Parathyroid adenoma (tissue), 2 donors: ENCODE data around the gene IL3.

Experiments used
- H2AFZ ChIP-seq: fragments of 300-600 bp; sonication (generic); one replicate; pipeline ENCODE4 v1.7.0; 2017; ENCODE audit warnings: antibody characterized with exemption, mild to moderate bottlenecking
- H3K27ac ChIP-seq: fragments of 300-600 bp; sonication (generic); one replicate; pipeline ENCODE4 v1.7.0; 2017
- H3K27me3 ChIP-seq: fragments of 300-600 bp; sonication (generic); one replicate; pipeline ENCODE4 v1.7.0; 2017; ENCODE audit warnings: low read length; ENCODE audit not compliant: control insufficient read depth, insufficient read depth
- H3K36me3 ChIP-seq: fragments of 300-600 bp; sonication (generic); one replicate; pipeline ENCODE4 v1.7.0; 2017; ENCODE audit warnings: low read length; ENCODE audit not compliant: control insufficient read depth, insufficient read depth
- H3K4me1 ChIP-seq: fragments of 300-600 bp; sonication (generic); one replicate; pipeline ENCODE4 v1.7.0; 2017; ENCODE audit warnings: control low read depth
- H3K4me2 ChIP-seq: fragments of 300-600 bp; sonication (generic); one replicate; pipeline ENCODE4 v1.7.0; 2017; ENCODE audit warnings: low read length
- H3K4me3 ChIP-seq: fragments of 300-600 bp; sonication (generic); one replicate; pipeline ENCODE4 v1.7.0; 2017; ENCODE audit warnings: low read depth, low read length
- H3K79me2 ChIP-seq: fragments of 300-600 bp; sonication (generic); one replicate; pipeline ENCODE4 v1.7.0; 2017; ENCODE audit warnings: control low read depth
- H3K9ac ChIP-seq: fragments of 300-600 bp; sonication (generic); one replicate; pipeline ENCODE4 v1.7.0; 2017; ENCODE audit warnings: mild to moderate bottlenecking
- H3K9me3 ChIP-seq: fragments of 300-600 bp; sonication (generic); one replicate; pipeline ENCODE4 v1.7.0; 2017; ENCODE audit warnings: low read length; ENCODE audit not compliant: control insufficient read depth
- CTCF ChIP-seq: fragments of 300-600 bp; sonication (generic); IDR thresholded peaks from one replicate; pipeline ENCODE4 v1.7.0; 2017; ENCODE audit warnings: antibody characterized with exemption, mild to moderate bottlenecking
- donor health status: primary hyperparathyroidism.

The IL3 gene

GRCh38 chr5:132057498-132058255, 2.8 kb upstream of the IL3 start:
- H3K4me2 ChIP-seq, result no peak overlapping the region
- no peaks in the 10 kb centered on the region for H3K4me1 ChIP-seq
- H3K9me3 ChIP-seq, result no peaks in the 10 kb centered on the region
- H2AFZ ChIP-seq, result no peak overlapping the region
- no peaks in the 10 kb centered on the region for H3K36me3 ChIP-seq
- H3K27ac ChIP-seq, result no peak overlapping the region
- H3K79me2 ChIP-seq, result no peaks in the 10 kb centered on the region
- H3K4me3 ChIP-seq, result no peak overlapping the region
- no peak overlapping the region for H3K9ac ChIP-seq
- no peaks in the 10 kb centered on the region for H3K27me3 ChIP-seq
- TF ChIP-seq CTCF, result no peak

GRCh38 chr5:132058646-132059042, 1.8 kb upstream of the IL3 start:
- Histone ChIP-seq H3K36me3 (no peaks in the 10 kb centered on the region), H3K9me3 (no peaks in the 10 kb centered on the region), H3K79me2 (no peaks in the 10 kb centered on the region), H2AFZ (no peak overlapping the region), H3K4me1 (no peaks in the 10 kb centered on the region), H3K4me3 (no peak overlapping the region), H3K9ac (no peak overlapping the region), H3K27ac (no peak overlapping the region), H3K4me2 (no peak overlapping the region), H3K27me3 (no peaks in the 10 kb centered on the region)
- TF ChIP-seq CTCF, result no peak

DNA sequence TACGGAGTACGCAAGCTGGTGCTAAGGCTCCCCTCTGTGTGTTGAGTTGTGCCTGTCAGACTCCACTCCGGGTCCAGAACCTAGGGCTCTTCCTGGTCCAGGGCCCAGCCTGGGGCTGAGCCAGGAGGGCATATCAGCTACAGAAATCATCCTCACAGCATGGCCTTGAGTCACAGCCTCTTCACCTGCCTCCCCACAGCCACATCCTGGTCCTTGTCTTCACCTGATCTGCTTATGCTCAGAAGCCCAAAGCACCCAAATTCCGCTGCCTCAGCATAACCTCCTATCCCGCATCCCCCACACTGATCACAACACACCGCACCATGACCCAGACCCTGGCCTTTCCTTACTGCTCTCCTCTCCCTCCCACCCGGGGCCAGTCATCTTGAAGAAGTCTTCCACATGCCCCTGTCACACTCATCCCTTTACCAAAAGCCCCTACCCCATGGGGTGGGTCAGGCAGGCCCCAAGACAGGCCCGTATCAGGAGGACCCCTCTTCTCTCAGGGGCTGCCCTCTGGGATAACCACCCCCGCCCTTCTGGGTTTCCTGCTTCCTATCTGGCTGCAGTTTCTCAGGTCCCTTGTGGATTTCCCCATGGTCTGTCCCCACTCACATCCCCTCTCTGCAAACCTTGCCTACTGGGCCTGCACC, 1.3 kb upstream of the IL3 start:
- no peak for TF ChIP-seq CTCF
- H2AFZ ChIP-seq, result no peak overlapping the region
- H3K27me3 ChIP-seq, result no peaks in the 10 kb centered on the region
- H3K9ac ChIP-seq, result no peak overlapping the region
- H3K79me2 ChIP-seq, result no peaks in the 10 kb centered on the region
- H3K27ac ChIP-seq, result no peak overlapping the region
- H3K4me1 ChIP-seq, result no peaks in the 10 kb centered on the region
- H3K4me2 ChIP-seq, result no peak overlapping the region
- H3K4me3 ChIP-seq, result no peak overlapping the region
- H3K9me3 ChIP-seq, result no peaks in the 10 kb centered on the region
- no peaks in the 10 kb centered on the region for H3K36me3 ChIP-seq

DNA sequence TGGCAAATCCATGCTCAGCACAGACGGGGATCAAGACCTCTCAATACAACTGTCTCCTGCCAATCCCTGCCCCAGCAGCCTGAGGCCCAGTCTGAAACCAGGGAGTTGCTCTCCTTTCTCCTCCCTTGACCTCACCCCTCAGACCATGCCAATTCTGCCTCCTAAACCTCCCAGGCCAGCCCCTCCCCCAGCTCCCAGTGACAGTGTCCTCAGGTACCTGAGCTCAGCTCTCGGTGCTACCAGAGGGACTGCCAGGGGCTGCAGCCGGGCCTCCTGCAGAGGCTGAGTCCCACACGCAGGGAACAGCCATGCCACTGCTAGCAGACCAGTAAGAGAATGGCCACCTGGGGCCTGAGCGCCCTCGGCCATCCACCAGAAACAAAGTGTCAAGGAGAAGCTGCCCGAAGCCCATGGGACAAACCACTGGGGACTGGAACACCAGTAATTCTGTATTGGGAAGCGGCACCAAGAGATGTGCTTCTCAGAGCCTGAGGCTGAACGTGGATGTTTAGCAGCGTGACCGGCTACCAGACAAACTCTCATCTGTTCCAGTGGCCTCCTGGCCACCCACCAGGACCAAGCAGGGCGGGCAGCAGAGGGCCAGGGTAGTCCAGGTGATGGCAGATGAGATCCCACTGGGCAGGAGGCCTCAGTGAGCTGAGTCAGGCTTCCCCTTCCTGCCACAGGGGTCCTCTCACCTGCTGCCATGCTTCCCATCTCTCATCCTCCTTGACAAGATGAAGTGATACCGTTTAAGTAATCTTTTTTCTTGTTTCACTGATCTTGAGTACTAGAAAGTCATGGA, 557 bp upstream of the IL3 start:
- H3K36me3 ChIP-seq, result no peaks in the 10 kb centered on the region
- H3K4me1 ChIP-seq, result no peaks in the 10 kb centered on the region
- no peaks in the 10 kb centered on the region for H3K79me2 ChIP-seq
- H3K4me2 ChIP-seq, result no peak overlapping the region
- no peak overlapping the region for H3K27ac ChIP-seq
- H3K9me3 ChIP-seq, result no peaks in the 10 kb centered on the region
- H2AFZ ChIP-seq, result no peak overlapping the region
- no peak for TF ChIP-seq CTCF
- no peak overlapping the region for H3K4me3 ChIP-seq
- no peak overlapping the region for H3K9ac ChIP-seq
- no peaks in the 10 kb centered on the region for H3K27me3 ChIP-seq
